Keratinocyte (primary cell): ENCODE results near the gene ZNF383. TPM values are rescaled to one million over a fixed set of nuclear protein-coding genes. Genes with fewer than 3 reads are reported as not detected.

Experiments
- DNase-seq: peaks from one replicate; pipeline ENCODE4 v3.0.0-alpha.2; 2011; ENCODE audit warnings: low read depth, missing footprints, low spot score
- FAIRE-seq: peaks from 2 replicates; lab custom pipeline; 2011; peaks lifted over from hg19 to GRCh38; lab: Jason Lieb, UNC
- H2AFZ ChIP-seq: 2 replicates; pipeline ENCODE4 v1.6.0; 2012; ENCODE audit warnings: low read length, control low read depth, inconsistent platforms; ENCODE audit not compliant: control insufficient read depth
- H3K27ac ChIP-seq: 2 replicates; pipeline ENCODE4 v1.5.1; 2011; ENCODE audit warnings: low read length; ENCODE audit not compliant: control insufficient read depth, insufficient read depth
- H3K27me3 ChIP-seq: 3 replicates; pipeline ENCODE4 v1.6.0; 2011; ENCODE audit warnings: low read length; ENCODE audit not compliant: control insufficient read depth, insufficient read depth; ENCODE audit errors: extremely low read depth
- H3K36me3 ChIP-seq, 2 experiments: 2 replicates in 1 of 2; 3 replicates in 1 of 2; pipeline ENCODE4 v1.5.1; 2011; ENCODE audit warnings: low read length in 2 of 2, mild to moderate bottlenecking in 1 of 2; ENCODE audit not compliant: control insufficient read depth in 2 of 2, insufficient read depth in 2 of 2; ENCODE audit errors: extremely low read depth in 1 of 2
- H3K4me1 ChIP-seq: 3 replicates; pipeline ENCODE4 v1.5.1; 2011; ENCODE audit warnings: low read length; ENCODE audit not compliant: control insufficient read depth, insufficient read depth; ENCODE audit errors: extremely low read depth
- H3K4me2 ChIP-seq: 3 replicates; pipeline ENCODE4 v1.6.0; 2011; ENCODE audit warnings: low read depth, low read length; ENCODE audit not compliant: control insufficient read depth, insufficient read depth; ENCODE audit errors: extremely low read depth
- H3K4me3 ChIP-seq, 3 experiments: fragments of 200-600 bp in 1 of 3; sonication (generic) in 1 of 3; 2 replicates in 2 of 3; 3 replicates in 1 of 3; pipeline ENCODE4 v1.5.1; 2011 to 2016; ENCODE audit warnings: low read length in 3 of 3, mild to moderate bottlenecking in 3 of 3, control low read depth in 2 of 3, inconsistent platforms in 1 of 3, low read depth in 1 of 3, mixed read lengths in 1 of 3, mixed run types in 1 of 3, moderate library complexity in 1 of 3; ENCODE audit not compliant: control insufficient read depth in 2 of 3, insufficient read depth in 2 of 3; ENCODE audit errors: extremely low read depth in 1 of 3
- H3K79me2 ChIP-seq: 2 replicates; pipeline ENCODE4 v1.6.0; 2012; ENCODE audit warnings: low read length; ENCODE audit not compliant: control insufficient read depth, insufficient read depth
- H3K9ac ChIP-seq: 3 replicates; pipeline ENCODE4 v1.6.0; 2011; ENCODE audit warnings: low read length; ENCODE audit not compliant: control insufficient read depth, insufficient read depth; ENCODE audit errors: extremely low read depth
- H3K9me1 ChIP-seq: 3 replicates; pipeline ENCODE4 v1.6.0; 2011; ENCODE audit warnings: low read length; ENCODE audit not compliant: control insufficient read depth, insufficient read depth; ENCODE audit errors: extremely low read depth
- H3K9me3 ChIP-seq: 2 replicates; pipeline ENCODE4 v1.5.1; 2012; ENCODE audit warnings: low read depth, low read length; ENCODE audit not compliant: control insufficient read depth
- H4K20me1 ChIP-seq: 3 replicates; pipeline ENCODE4 v1.6.0; 2011; ENCODE audit warnings: low read length; ENCODE audit not compliant: control insufficient read depth, insufficient read depth; ENCODE audit errors: extremely low read depth
- CTCF ChIP-seq, 3 experiments: IDR thresholded peaks in 1 of 3; conservative IDR thresholded peaks in 1 of 3; optimal IDR thresholded peaks in 1 of 3; 2 replicates in 2 of 3; 3 replicates in 1 of 3; pipeline versions ENCODE3 to v1.5.1; 2011; ENCODE audit warnings: low read length in 3 of 3, mild to moderate bottlenecking in 3 of 3, moderate library complexity in 2 of 3, control low read depth in 1 of 3, inconsistent platforms in 1 of 3; ENCODE audit not compliant: insufficient read depth in 2 of 3; ENCODE audit errors: extremely low read depth in 1 of 3
- EZH2 ChIP-seq: IDR thresholded peaks from one replicate; pipeline ENCODE4 v1.6.1; 2012; ENCODE audit warnings: inconsistent platforms, mild to moderate bottlenecking, low read length, moderate library complexity
- dilution Hi-C: fragments of 300-500 bp; cut with MboI; formaldehyde crosslinking; loops from one replicate; pipeline ENCODE4 v1.7.0; 2020; ENCODE audit warnings: low sequenced_read_pairs; ENCODE audit not compliant: extremely low pct_ligation_motif_present
- polyA plus RNA-seq, 5 experiments: library from polyadenylated mRNA; depleted of rRNA in 3 of 5; stranded (reverse) in 3 of 5; stranded (forward) in 1 of 5; unstranded in 1 of 5; fragments of >200 nt; gene quantifications; 1 replicate in 1 of 5; 2 replicates in 3 of 5; 3 replicates in 1 of 5; pipeline versions ENCODE4 v1.2.1 to v1.2.3, GENCODE V29; 2011 to 2012; ENCODE audit warnings: missing spikeins in 2 of 5, low read depth in 1 of 5, low replicate concordance in 1 of 5

The ZNF383 gene
- polyA plus RNA-seq, 1 donor (not counting 4 experiments of a cell fraction or from before 2014, with no cell fraction given) = 5.9 TPM

- peaks cover 15% of the 10 kb centered on the region for H3K4me1 ChIP-seq
- H3K27ac ChIP-seq = peak overlapping the region; percentile 90
These were observed 587 bp upstream of the ZNF383 start for GRCh38 chr19:37217480-37217774.

GRCh38 chr19:37218592-37218935 is 550 bp downstream of the ZNF383 start:
- H4K20me1 ChIP-seq = no peaks in the 10 kb centered on the region
- no peaks in the 10 kb centered on the region for H3K9me1 ChIP-seq
- peak overlapping the region; percentile 83 for H3K4me2 ChIP-seq
- peak overlapping the region; percentile 90 for H3K27ac ChIP-seq
- peak overlapping the region; percentile 87 for H3K9ac ChIP-seq
- H3K27me3 ChIP-seq = no peaks in the 10 kb centered on the region
- peaks cover 15% of the 10 kb centered on the region for H3K4me1 ChIP-seq
- H3K79me2 ChIP-seq = peaks cover 13% of the 10 kb centered on the region
- dilution Hi-C loops = no loop called here
- peaks cover 0 to 2% of the 10 kb centered on the region in 2 experiments for H3K36me3 ChIP-seq
- no peak for FAIRE-seq
- no peak for DNase-seq
- peak overlapping the region; percentile 99 for H2AFZ ChIP-seq
- H3K4me3 ChIP-seq = peak overlapping the region; percentile 47 to 88 (median 74)
- TF ChIP-seq CTCF (optimal IDR thresholded peaks at IDR 0.05 in 1 of 3, IDR thresholded peaks at IDR 0.05 in 1 of 3, conservative IDR thresholded peaks at IDR 0.05 in 1 of 3; ENCODE audit: extremely low read depth in 1 of 3, insufficient read depth in 2 of 3, low read length in 3 of 3) = no peak
- TF ChIP-seq EZH2 = no peak
- no peaks in the 10 kb centered on the region for H3K9me3 ChIP-seq

More at GRCh38 chr19:37217480-37217774, 587 bp upstream of the ZNF383 start:
- Histone ChIP-seq H3K9me1 (no peaks in the 10 kb centered on the region), H3K36me3 (peaks cover 0 to 2% of the 10 kb centered on the region in 2 experiments), H3K79me2 (peaks cover 13% of the 10 kb centered on the region), H3K4me2 (peak overlapping the region; percentile 83), H3K27me3 (no peaks in the 10 kb centered on the region), H3K4me3 (peak overlapping the region; percentile 47 to 88 (median 74)), H3K9ac (peak overlapping the region; percentile 87), H2AFZ (peak overlapping the region; percentile 99), H4K20me1 (no peaks in the 10 kb centered on the region), H3K9me3 (no peaks in the 10 kb centered on the region)
- TF ChIP-seq CTCF (optimal IDR thresholded peaks at IDR 0.05 in 1 of 3, IDR thresholded peaks at IDR 0.05 in 1 of 3, conservative IDR thresholded peaks at IDR 0.05 in 1 of 3; ENCODE audit: extremely low read depth in 1 of 3, insufficient read depth in 2 of 3, low read length in 3 of 3) (no peak), EZH2 (no peak)
- dilution Hi-C loops = no loop called here
- no peak for FAIRE-seq
- DNase-seq = no peak
